HUES6 (cell line): ENCODE results near the gene PPP4R3A.

Experiments used
- H3K27ac ChIP-seq: 2 replicates; pipeline ENCODE4 v1.7.0; 2013; ENCODE audit warnings: low read depth, mild to moderate bottlenecking, low read length, inconsistent platforms
- H3K27me3 ChIP-seq: 2 replicates; pipeline ENCODE4 v1.6.1; 2013; ENCODE audit warnings: low read length; ENCODE audit not compliant: control insufficient read depth, insufficient read depth
- H3K36me3 ChIP-seq: 2 replicates; pipeline ENCODE4 v1.6.1; 2013; ENCODE audit warnings: low read length; ENCODE audit not compliant: control insufficient read depth, insufficient read depth
- H3K4me1 ChIP-seq: 2 replicates; pipeline ENCODE4 v1.6.1; 2013; ENCODE audit warnings: low read length; ENCODE audit not compliant: control insufficient read depth, insufficient read depth
- H3K4me3 ChIP-seq: 2 replicates; pipeline ENCODE4 v1.5.1; 2013; ENCODE audit warnings: low read depth, low read length
- H3K9ac ChIP-seq: one replicate; pipeline ENCODE4 v1.6.1; 2013; ENCODE audit warnings: mild to moderate bottlenecking, low read length
- H3K9me3 ChIP-seq: 2 replicates; pipeline ENCODE4 v1.6.1; 2013; ENCODE audit warnings: low read depth, low read length; ENCODE audit not compliant: control insufficient read depth, insufficient read depth

PPP4R3A gene

DNA sequence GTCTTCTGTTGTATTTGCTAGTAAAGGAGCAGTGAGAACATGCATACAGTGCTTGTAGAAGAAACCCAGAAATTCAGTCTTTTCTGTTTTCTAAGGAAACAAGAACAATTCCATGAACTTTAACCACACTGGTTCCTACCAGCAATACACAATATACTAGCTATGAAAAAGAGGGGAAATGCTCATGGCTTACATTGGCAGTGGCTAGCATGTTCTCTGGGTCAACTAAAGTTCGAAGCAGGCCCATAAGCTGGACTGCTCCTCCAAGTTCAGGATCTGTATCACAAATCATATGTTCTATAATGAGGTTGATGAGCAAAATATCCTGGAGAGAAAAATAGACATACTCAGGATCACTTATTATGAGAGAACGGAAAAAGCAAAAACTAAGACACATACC is 37.1 kb downstream of the PPP4R3A start:
- H3K36me3 ChIP-seq = peaks cover 97% of the 10 kb centered on the region
- H3K4me3 ChIP-seq = no peak overlapping the region
- no peak overlapping the region for H3K9ac ChIP-seq
- H3K27me3 ChIP-seq = no peaks in the 10 kb centered on the region
- H3K9me3 ChIP-seq = no peaks in the 10 kb centered on the region
- no peaks in the 10 kb centered on the region for H3K4me1 ChIP-seq
- no peak overlapping the region for H3K27ac ChIP-seq

DNA sequence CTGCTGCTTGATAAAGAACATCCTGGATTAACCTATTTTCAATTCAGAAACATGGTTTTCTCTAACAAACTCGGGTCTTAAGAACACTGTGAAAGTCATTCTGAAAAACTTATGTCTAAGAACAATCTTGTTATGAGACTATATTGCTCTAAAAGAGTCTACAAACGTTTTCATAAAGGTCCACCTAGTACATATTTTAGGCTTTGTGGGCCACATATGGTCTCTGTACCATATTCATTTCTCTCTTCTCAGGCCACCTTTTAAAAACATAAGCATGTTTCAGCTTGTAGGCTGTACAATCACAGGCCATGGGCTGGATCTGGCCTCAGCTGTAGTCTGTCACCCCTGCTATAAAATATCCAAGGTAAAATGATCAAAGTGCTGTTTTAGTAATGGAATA is 39.9 kb downstream of the PPP4R3A start:
- H3K36me3 ChIP-seq = peaks cover 98% of the 10 kb centered on the region
- no peak overlapping the region for H3K9ac ChIP-seq
- no peaks in the 10 kb centered on the region for H3K4me1 ChIP-seq
- no peaks in the 10 kb centered on the region for H3K27me3 ChIP-seq
- no peak overlapping the region for H3K27ac ChIP-seq
- no peaks in the 10 kb centered on the region for H3K9me3 ChIP-seq
- H3K4me3 ChIP-seq = no peak overlapping the region

DNA sequence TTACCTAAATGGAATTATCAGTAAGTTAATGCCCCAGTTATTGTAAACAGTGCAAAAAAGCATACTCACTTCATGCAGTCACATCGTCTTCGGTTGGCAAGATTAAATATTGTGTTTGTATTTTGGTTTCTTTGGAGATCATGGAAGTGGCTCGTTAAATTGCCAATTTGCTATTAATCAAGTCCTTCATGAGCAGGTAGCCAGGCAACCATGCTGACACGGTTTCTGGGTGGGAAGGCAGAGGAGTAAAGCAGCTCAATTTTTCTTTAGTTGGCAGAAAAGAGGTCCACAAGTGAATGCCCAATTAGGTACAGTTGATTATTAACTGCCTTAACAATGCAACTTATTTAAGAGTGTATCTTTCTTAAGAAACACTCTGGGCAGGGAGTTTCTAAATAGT is 43.9 kb downstream of the PPP4R3A start:
- Histone ChIP-seq H3K27ac (no peak overlapping the region), H3K27me3 (no peaks in the 10 kb centered on the region), H3K4me3 (no peak overlapping the region), H3K9ac (no peak overlapping the region), H3K9me3 (no peaks in the 10 kb centered on the region), H3K4me1 (no peaks in the 10 kb centered on the region), H3K36me3 (peaks cover 98% of the 10 kb centered on the region)

DNA sequence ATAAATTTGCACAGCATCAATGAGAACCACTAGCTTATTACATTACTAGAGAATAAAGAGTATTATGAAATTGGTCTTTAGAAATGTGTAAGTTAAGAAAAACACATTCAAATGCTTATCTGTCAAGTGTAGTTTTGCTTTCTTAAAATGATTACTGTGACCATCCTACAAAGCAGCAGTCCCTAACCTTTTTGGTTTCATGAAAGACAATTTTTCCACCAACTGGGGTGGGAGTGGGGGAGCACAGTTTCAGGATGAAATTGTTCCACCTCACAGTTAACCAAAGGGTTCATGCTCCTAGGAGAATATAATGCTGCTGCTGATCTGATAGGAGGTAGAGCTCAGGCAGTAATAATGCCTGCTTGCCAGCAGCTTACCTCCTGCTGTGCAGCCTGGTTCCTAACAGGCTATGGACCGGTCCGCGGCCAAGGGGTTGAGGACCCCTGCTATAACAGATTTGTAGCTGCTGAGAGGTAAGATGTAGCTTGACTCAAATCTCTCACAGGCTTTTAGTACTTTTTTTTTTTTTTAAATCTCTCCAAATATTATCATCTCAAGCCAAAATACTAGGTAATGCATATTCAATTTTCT is 45.4 kb downstream of the PPP4R3A start:
- Histone ChIP-seq H3K9me3 (no peaks in the 10 kb centered on the region), H3K4me3 (no peak overlapping the region), H3K27ac (no peak overlapping the region), H3K9ac (no peak overlapping the region), H3K36me3 (peaks cover 99% of the 10 kb centered on the region), H3K4me1 (no peaks in the 10 kb centered on the region), H3K27me3 (no peaks in the 10 kb centered on the region)

DNA sequence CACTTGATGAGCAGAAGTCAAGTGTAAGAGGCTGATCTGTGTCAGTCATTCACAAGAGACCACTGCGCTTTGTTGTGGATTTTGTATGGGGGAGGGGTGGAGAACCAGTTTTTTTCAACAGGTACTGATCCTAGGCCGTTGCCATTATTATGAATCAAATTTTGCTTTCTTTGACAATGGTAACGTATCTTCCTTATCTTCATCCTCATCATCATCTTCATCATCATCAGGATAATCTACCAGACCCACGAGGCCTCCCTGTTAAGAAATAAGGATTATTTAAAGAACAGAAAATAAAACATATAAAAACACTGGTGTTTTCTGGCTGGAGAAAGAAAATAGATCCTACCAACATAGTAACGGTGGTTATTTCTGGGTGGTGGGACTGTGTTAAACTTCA is 51.5 kb downstream of the PPP4R3A start:
- Histone ChIP-seq H3K27me3 (no peaks in the 10 kb centered on the region), H3K4me1 (no peaks in the 10 kb centered on the region), H3K9ac (no peak overlapping the region), H3K36me3 (peaks cover 87% of the 10 kb centered on the region), H3K9me3 (no peaks in the 10 kb centered on the region), H3K4me3 (no peak overlapping the region), H3K27ac (no peak overlapping the region)

DNA sequence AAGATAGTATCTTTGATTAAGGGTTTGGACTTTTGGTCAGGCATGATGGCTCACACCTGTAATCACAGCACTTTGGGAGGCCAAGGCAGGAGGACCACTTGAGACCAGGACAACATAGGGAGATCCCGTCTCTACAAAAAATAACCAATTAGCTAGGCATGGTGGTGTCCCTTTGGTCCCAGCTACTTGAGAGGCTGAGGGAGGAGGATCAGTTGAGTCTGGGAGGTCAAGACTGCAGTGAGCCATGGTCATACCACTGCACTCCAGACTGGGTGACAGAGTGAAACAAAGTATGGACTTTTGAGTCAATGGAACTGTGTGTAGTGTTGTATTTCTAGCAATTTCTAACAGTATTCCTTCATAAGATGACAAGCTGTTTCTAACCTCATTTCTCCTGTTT is 53.8 kb downstream of the PPP4R3A start:
- no peak overlapping the region for H3K27ac ChIP-seq
- no peaks in the 10 kb centered on the region for H3K9me3 ChIP-seq
- no peak overlapping the region for H3K4me3 ChIP-seq
- no peaks in the 10 kb centered on the region for H3K27me3 ChIP-seq
- no peak overlapping the region for H3K9ac ChIP-seq
- no peaks in the 10 kb centered on the region for H3K4me1 ChIP-seq
- H3K36me3 ChIP-seq = peaks cover 64% of the 10 kb centered on the region

DNA sequence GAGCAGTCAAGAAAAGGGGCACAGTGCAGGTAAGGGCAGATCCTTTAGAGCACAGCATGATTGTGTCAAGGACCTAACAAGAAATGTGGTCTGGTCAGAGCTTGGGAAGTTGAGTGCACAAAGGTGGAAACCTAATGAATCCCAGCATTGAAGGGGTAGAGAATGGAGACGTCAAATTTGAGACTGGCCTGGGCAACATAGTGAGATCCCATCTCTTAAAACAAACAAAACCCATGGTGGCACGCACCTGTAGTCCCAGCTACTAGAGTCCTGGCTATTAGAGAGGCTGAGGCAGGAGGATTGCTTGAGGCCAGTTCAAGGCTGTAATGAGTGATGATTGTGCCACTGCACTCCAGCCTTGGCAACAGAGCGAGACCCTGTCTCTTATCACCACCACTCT is 55.5 kb downstream of the PPP4R3A start:
- Histone ChIP-seq H3K4me3 (no peak overlapping the region), H3K36me3 (peaks cover 47% of the 10 kb centered on the region), H3K27me3 (no peaks in the 10 kb centered on the region), H3K9ac (no peak overlapping the region), H3K9me3 (no peaks in the 10 kb centered on the region), H3K4me1 (no peaks in the 10 kb centered on the region), H3K27ac (no peak overlapping the region)

DNA sequence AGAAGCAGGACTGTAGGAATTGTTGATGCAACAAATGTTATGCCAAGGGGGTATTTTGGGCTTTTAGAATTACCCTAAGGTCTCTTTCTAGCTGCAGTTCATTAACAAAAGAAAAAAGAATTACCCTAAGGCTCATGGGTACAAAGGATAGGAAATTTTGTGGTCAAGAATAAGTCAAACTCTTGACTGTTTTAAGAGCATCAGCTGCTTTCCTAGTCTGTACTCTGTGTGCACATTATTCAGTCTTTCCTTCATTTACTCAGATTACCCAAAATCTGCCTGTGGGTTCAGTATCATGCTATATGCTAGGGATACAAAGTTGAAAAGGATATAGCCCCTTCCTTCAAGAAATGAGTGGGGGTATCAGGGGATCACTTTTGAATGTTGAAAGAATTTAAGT is 56.0 kb downstream of the PPP4R3A start:
- Histone ChIP-seq H3K36me3 (peaks cover 43% of the 10 kb centered on the region), H3K9ac (no peak overlapping the region), H3K27ac (no peak overlapping the region), H3K4me3 (no peak overlapping the region), H3K27me3 (no peaks in the 10 kb centered on the region), H3K4me1 (no peaks in the 10 kb centered on the region), H3K9me3 (no peaks in the 10 kb centered on the region)

DNA sequence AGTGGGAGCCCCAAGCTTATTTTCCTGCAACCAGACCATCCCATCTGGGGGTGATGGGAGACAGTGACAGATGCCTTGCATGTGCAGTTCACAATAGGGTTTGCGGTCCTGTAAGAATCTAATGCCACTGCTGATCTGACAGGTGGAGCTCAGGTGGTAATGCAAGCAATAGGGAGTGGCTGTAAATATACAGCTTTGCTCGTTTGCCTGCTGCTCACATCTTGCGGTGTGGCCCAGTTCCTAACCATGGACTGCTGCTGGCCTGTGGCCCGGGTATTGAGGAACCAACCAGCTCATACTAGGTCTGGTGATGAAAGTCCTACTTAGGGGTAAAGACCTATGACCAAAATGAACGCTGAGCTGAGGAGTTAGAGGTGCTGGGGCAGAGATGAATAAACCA is 56.4 kb downstream of the PPP4R3A start:
- Histone ChIP-seq H3K4me3 (no peak overlapping the region), H3K9me3 (no peaks in the 10 kb centered on the region), H3K9ac (no peak overlapping the region), H3K27ac (no peak overlapping the region), H3K27me3 (no peaks in the 10 kb centered on the region), H3K4me1 (no peaks in the 10 kb centered on the region), H3K36me3 (peaks cover 39% of the 10 kb centered on the region)

DNA sequence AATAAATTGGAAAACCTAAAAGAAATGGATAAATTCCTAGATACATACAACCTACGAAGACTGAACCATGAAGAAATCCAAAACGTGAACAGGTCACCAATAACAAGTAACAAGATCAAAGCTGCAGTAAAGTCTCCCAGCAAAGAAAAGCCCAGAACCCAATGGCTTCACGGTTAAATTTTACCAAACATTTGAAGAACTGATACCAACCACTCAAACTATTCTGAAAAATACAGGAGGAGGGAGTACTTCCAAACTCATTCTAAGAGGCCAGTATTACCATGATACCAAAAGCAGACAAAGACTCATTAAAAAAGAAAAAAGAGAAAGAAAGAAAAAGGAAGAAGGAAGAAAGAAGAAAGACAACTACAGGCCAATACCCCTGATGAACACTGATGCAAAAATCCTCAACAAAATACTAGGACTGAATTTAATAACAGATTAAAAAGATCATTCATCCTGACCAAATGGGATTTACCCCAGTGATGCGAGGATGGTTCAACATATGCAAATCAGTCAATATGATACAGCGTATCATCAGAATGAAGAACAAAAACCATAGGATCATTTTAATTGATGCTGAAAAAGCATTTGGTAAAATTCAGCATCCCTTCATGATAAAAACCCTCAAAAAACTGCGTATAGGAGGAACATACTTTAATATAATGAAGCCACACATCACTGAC is 65.6 kb downstream of the PPP4R3A start:
- Histone ChIP-seq H3K27ac (no peak overlapping the region), H3K9ac (no peak overlapping the region), H3K4me1 (no peaks in the 10 kb centered on the region)

DNA sequence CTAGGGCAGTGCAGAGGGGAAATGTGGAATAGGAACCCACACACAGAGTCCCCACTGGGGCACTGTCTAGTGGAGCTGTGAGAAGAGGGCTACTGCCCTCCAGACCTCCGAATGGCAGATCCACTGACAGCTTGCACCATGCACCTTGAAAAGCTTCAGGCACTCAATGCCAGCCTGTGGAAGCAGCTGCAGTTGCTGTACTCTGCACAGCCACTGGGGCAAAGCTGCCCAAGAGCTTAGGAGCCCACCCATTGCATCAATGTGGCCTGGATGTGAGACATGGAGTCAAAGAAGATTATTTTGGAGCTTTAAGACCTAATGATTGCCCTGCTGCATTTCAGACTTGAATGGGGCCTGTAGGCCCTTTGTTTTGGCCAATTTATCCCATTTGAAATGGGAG is 70.8 kb downstream of the PPP4R3A start:
- H3K4me3 ChIP-seq = no peak overlapping the region
- H3K36me3 ChIP-seq = no peaks in the 10 kb centered on the region
- no peak overlapping the region for H3K27ac ChIP-seq
- H3K4me1 ChIP-seq = no peaks in the 10 kb centered on the region
- peaks cover 36% of the 10 kb centered on the region for H3K9me3 ChIP-seq
- H3K27me3 ChIP-seq = no peaks in the 10 kb centered on the region
- H3K9ac ChIP-seq = no peak overlapping the region

More for the DNA sequence above, 65.6 kb downstream of the PPP4R3A start:
- Histone ChIP-seq H3K36me3 (no peaks in the 10 kb centered on the region), H3K4me3 (no peak overlapping the region), H3K27me3 (no peaks in the 10 kb centered on the region), H3K9me3 (peaks cover 9% of the 10 kb centered on the region)
